Omental fat pad (tissue), 4 donors: Measurements from ENCODE around the gene ACOT12. TPM values are rescaled to one million over a fixed set of nuclear protein-coding genes. Genes with fewer than 3 reads are reported as not detected.

ENCODE experiments used
- ATAC-seq: fragments of 150-250 bp; one replicate; pipeline ENCODE4 v1.9.1; 2016; ENCODE audit warnings: mild to moderate bottlenecking, moderate library complexity; ENCODE audit not compliant: low FRiP score
- DNase-seq: peaks from one replicate; pipeline ENCODE4 v3.0.0-alpha.2; 2019; ENCODE audit warnings: low spot score
- CTCF ChIP-seq, 3 donors: fragments of 450-650 bp; IDR thresholded peaks; one replicate each; pipeline ENCODE4 v1.5.1; 2016 to 2017; ENCODE audit warnings: antibody characterized with exemption in 3 of 3, mild to moderate bottlenecking in 3 of 3, moderate library complexity in 2 of 3
- total RNA-seq, 4 donors: library from RNA; depleted of rRNA; stranded (reverse); fragments of >200 nt; gene quantifications; one replicate each; pipeline ENCODE4 v1.1.0, GENCODE V29; 2016

Gene ACOT12
- total RNA-seq, 4 donors from 2014 or later: not detected

DNA sequence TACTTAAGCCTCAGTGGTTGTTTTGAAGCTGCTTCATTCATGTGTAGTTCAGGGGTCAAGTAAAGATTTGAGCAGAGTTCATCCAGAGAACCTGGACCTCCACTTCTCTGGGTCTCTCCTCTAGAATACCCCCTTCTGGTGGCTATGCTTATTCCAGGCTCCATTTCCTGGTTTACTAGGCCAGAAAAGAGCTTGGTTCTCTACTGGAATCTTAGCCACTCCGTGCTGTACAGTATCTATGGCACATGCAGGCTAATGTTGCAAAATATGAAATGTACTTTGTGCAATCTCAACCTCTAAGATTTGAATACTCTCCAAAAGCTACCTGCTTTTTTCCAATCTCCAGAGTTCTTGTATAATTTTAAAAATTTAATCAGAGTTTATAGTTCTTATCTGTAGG is 110.0 kb downstream of the ACOT12 start:
- ATAC-seq (no peak), DNase-seq (no peak)
- no peak for TF ChIP-seq CTCF (IDR thresholded peaks at IDR 0.05)

Other genes starting within 250 kb of the ACOT12 start
- 10 to 100 TPM in 1 of 4 donors, 1 to 10 TPM in 3; 5.2 to 17.0 (median 8.4) TPM for gene CKMT2, start 160.8 kb downstream of the ACOT12 start, total RNA-seq
- gene ZCCHC9, start 92.5 kb downstream of the ACOT12 start, total RNA-seq: 10 to 100 TPM; 14.2 to 23.0 (median 20.0) TPM